ENCODE results near the gene EEFSEC. TPM values are rescaled to one million over a fixed set of nuclear protein-coding genes. Genes with fewer than 3 reads are reported as not detected.

Gene EEFSEC
- total RNA-seq, 1 donor = 5.1 TPM

DNA sequence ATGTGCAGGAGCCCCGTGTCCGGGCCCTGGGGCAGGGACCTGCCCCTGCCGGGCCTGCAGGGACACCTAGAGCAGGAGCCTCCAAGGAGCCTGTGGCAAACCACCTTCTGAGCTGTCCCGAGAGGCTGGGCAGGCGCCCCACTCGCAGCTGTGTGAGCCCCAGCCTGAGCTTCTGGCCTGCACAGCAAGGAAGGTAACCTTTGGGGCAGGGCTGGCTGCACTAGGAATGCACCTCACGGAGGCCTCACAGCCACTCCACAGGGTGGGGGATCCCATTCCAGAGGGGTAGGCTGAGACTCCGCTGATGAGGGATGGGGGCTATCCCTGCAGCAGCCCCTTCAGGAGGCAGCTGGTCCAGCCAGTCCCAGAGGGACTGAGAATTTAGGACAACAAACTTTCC, 245.3 kb downstream of the EEFSEC start:
- no peak overlapping the region for H2AFZ ChIP-seq (ENCODE audit: low read length)
- no peak overlapping the region for H3K27ac ChIP-seq (ENCODE audit: low read depth, low read length)
- no peaks in the 10 kb centered on the region for H3K36me3 ChIP-seq (ENCODE audit: insufficient read depth, low read length)
- H3K4me1 ChIP-seq (ENCODE audit: insufficient read depth, low read length) = no peaks in the 10 kb centered on the region
- H3K79me2 ChIP-seq (ENCODE audit: insufficient read depth, low read length) = no peaks in the 10 kb centered on the region
- H3K9me3 ChIP-seq (ENCODE audit: low read depth, low read length) = no peaks in the 10 kb centered on the region
- no peak overlapping the region for H3K4me3 ChIP-seq (ENCODE audit: insufficient read depth, low read length)
- no peak for DNase-seq (ENCODE audit: insufficient read length, low spot score, missing footprints)
- TF ChIP-seq, protein P1, sequence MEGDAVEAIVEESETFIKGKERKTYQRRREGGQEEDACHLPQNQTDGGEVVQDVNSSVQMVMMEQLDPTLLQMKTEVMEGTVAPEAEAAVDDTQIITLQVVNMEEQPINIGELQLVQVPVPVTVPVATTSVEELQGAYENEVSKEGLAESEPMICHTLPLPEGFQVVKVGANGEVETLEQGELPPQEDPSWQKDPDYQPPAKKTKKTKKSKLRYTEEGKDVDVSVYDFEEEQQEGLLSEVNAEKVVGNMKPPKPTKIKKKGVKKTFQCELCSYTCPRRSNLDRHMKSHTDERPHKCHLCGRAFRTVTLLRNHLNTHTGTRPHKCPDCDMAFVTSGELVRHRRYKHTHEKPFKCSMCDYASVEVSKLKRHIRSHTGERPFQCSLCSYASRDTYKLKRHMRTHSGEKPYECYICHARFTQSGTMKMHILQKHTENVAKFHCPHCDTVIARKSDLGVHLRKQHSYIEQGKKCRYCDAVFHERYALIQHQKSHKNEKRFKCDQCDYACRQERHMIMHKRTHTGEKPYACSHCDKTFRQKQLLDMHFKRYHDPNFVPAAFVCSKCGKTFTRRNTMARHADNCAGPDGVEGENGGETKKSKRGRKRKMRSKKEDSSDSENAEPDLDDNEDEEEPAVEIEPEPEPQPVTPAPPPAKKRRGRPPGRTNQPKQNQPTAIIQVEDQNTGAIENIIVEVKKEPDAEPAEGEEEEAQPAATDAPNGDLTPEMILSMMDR (IDR thresholded peaks at IDR 0.05; ENCODE audit: extremely low read depth, low read depth, low read length) = no peak
- H4K20me1 ChIP-seq (ENCODE audit: insufficient read depth, low read length) = peaks cover 5% of the 10 kb centered on the region
- H3K27me3 ChIP-seq (ENCODE audit: insufficient read depth, low read length) = no peaks in the 10 kb centered on the region
- no peak overlapping the region for H3K4me2 ChIP-seq (ENCODE audit: insufficient read depth, low read length)

DNA sequence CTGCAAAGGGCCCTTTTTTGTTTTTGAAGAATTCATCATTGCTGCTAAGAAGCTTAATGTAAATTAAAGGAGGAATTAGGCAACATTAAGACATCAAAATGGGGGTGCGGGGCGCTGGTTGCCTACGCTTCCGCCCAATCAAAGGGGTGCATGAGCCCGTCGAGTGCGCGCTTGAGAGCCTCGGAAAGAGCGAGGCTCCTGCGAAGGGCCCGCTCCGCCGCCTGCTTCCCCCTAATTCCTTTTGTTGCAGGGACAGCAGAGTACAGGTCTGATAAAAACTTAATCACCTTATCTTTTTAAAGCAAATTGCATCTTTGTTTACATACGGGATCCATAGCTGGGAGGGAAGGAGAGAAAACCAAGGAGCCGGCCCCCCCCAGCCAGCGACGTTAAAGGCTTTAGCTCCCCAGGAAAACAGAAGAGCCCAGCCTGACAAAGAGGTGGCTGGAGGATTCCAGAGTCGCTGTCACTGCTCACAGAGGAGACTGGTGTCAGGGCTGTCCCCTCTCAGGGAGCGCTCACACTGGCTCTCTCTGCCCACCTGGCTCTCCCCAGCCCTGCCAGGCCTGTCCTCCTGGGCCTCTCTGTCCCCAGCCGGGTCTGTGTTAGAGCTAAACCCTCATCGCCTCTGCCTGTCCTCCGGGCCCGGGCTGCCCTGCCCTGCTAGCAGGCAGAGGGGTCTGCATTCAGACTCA, 246.1 kb downstream of the EEFSEC start:
- no peaks in the 10 kb centered on the region for H3K9me3 ChIP-seq (ENCODE audit: low read depth, low read length)
- no peaks in the 10 kb centered on the region for H3K27me3 ChIP-seq (ENCODE audit: insufficient read depth, low read length)
- no peak overlapping the region for H3K4me2 ChIP-seq (ENCODE audit: insufficient read depth, low read length)
- H3K79me2 ChIP-seq (ENCODE audit: insufficient read depth, low read length) = no peaks in the 10 kb centered on the region
- H4K20me1 ChIP-seq (ENCODE audit: insufficient read depth, low read length) = peaks cover 5% of the 10 kb centered on the region
- no peak for DNase-seq (ENCODE audit: insufficient read length, low spot score, missing footprints)
- no peak overlapping the region for H2AFZ ChIP-seq (ENCODE audit: low read length)
- no peak overlapping the region for H3K4me3 ChIP-seq (ENCODE audit: insufficient read depth, low read length)
- H3K4me1 ChIP-seq (ENCODE audit: insufficient read depth, low read length) = no peaks in the 10 kb centered on the region
- no peaks in the 10 kb centered on the region for H3K36me3 ChIP-seq (ENCODE audit: insufficient read depth, low read length)
- no peak overlapping the region for H3K27ac ChIP-seq (ENCODE audit: low read depth, low read length)
- TF ChIP-seq, protein P1 (IDR thresholded peaks at IDR 0.05; ENCODE audit: extremely low read depth, low read depth, low read length) = no peak

DNA sequence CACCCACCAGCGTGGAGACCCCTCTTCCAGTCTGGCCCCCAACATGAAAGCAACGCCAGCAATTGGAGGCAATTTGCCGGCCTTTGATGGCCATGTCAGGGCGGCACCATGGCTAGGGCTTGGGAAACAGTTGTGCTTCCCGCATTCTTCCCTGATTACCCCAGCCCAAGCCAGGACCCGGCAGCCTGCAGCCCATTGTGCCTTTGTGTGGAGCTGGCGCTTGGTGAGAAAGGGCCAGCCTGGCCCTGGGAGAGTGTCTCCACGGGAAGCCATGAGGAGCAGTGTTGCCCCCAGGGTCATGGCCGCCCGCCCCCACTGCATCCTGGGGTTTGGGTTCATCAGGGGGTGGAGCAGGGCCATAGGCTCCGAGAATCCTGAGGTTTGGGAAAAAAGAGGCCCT, 247.4 kb downstream of the EEFSEC start:
- DNase-seq (ENCODE audit: insufficient read length, low spot score, missing footprints) = no peak
- H3K79me2 ChIP-seq (ENCODE audit: insufficient read depth, low read length) = no peaks in the 10 kb centered on the region
- no peaks in the 10 kb centered on the region for H3K9me3 ChIP-seq (ENCODE audit: low read depth, low read length)
- TF ChIP-seq, protein P1 (IDR thresholded peaks at IDR 0.05; ENCODE audit: extremely low read depth, low read depth, low read length) = no peak
- H4K20me1 ChIP-seq (ENCODE audit: insufficient read depth, low read length) = peaks cover 5% of the 10 kb centered on the region
- H3K4me1 ChIP-seq (ENCODE audit: insufficient read depth, low read length) = no peaks in the 10 kb centered on the region
- H3K4me3 ChIP-seq (ENCODE audit: insufficient read depth, low read length) = no peak overlapping the region
- H2AFZ ChIP-seq (ENCODE audit: low read length) = no peak overlapping the region
- H3K27me3 ChIP-seq (ENCODE audit: insufficient read depth, low read length) = no peaks in the 10 kb centered on the region
- no peaks in the 10 kb centered on the region for H3K36me3 ChIP-seq (ENCODE audit: insufficient read depth, low read length)
- H3K4me2 ChIP-seq (ENCODE audit: insufficient read depth, low read length) = no peak overlapping the region
- no peak overlapping the region for H3K27ac ChIP-seq (ENCODE audit: low read depth, low read length)

DNA sequence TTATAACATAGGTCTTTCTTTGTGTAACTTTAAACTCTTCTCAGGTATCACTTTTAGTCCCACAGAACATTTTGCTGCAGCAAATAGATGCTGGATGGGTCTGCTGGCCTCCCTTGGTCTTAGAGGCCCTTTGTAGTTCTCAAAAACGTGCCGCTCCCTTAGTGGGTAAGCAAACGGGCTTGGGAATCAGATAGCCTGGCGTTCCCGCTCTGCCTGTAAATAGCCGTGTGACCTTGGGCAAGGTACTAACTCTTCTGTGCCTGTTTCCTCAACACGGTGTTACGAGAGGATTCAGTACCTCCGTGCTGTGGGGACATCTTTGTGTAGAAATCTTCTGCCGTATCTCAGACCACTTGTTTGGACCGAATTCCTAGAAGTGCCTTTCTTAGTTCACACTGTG, 249.0 kb downstream of the EEFSEC start:
- H3K36me3 ChIP-seq (ENCODE audit: insufficient read depth, low read length) = no peaks in the 10 kb centered on the region
- H3K79me2 ChIP-seq (ENCODE audit: insufficient read depth, low read length) = no peaks in the 10 kb centered on the region
- H3K27ac ChIP-seq (ENCODE audit: low read depth, low read length) = no peak overlapping the region
- no peaks in the 10 kb centered on the region for H3K4me1 ChIP-seq (ENCODE audit: insufficient read depth, low read length)
- no peak overlapping the region for H3K4me2 ChIP-seq (ENCODE audit: insufficient read depth, low read length)
- no peak overlapping the region for H3K4me3 ChIP-seq (ENCODE audit: insufficient read depth, low read length)
- no peaks in the 10 kb centered on the region for H3K27me3 ChIP-seq (ENCODE audit: insufficient read depth, low read length)
- no peak overlapping the region for H2AFZ ChIP-seq (ENCODE audit: low read length)
- no peaks in the 10 kb centered on the region for H4K20me1 ChIP-seq (ENCODE audit: insufficient read depth, low read length)
- TF ChIP-seq, protein P1 (IDR thresholded peaks at IDR 0.05; ENCODE audit: extremely low read depth, low read depth, low read length) = no peak
- no peaks in the 10 kb centered on the region for H3K9me3 ChIP-seq (ENCODE audit: low read depth, low read length)
- no peak for DNase-seq (ENCODE audit: insufficient read length, low spot score, missing footprints)
